VCaP (cell line): ENCODE data around the gene SPACA4.

Experiments
- H3K27ac ChIP-seq: fragments of 450-650 bp; 2 replicates; pipeline ENCODE4 v1.5.1; 2017
- TF ChIP-seq, protein P1 (sequence below): fragments of 450-650 bp; conservative IDR thresholded peaks from 2 replicates; pipeline ENCODE4 v1.5.1; 2017; ENCODE audit warnings: mild to moderate bottlenecking, moderate library complexity

Gene SPACA4, protein sequence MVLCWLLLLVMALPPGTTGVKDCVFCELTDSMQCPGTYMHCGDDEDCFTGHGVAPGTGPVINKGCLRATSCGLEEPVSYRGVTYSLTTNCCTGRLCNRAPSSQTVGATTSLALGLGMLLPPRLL

DNA sequence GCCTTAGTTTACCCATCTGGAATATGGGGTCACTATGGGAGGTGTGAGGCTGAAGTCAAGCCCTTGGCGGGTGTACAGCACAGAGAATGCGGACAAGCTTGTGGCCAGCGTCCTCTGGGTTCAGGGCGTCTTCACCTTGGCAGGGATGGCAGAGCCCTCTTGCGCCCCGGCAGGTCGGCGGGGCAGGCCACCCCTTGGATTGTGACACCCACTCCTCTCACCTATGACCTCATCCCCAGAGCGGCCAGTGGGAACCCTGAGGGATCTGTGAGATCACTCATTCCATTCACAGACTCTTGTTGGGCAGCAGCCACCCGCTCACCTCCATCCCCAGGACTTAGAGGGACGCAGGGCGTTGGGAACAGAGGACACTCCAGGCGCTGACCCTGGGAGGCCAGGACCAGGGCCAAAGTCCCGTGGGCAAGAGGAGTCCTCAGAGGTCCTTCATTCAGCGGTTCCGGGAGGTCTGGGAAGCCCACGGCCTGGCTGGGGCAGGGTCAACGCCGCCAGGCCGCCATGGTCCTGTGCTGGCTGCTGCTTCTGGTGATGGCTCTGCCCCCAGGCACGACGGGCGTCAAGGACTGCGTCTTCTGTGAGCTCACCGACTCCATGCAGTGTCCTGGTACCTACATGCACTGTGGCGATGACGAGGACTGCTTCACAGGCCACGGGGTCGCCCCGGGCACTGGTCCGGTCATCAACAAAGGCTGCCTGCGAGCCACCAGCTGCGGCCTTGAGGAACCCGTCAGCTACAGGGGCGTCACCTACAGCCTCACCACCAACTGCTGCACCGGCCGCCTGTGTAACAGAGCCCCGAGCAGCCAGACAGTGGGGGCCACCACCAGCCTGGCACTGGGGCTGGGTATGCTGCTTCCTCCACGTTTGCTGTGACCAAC lies at the start of gene SPACA4:
Gene SPACA4, plus strand, starts transcription at position 280 of the 896 bp plus-strand sequence. Its CDS starts 237 bp downstream, at position 517.
- no peak within 1 kb of the TSS for H3K27ac ChIP-seq
- TF ChIP-seq, protein P1, sequence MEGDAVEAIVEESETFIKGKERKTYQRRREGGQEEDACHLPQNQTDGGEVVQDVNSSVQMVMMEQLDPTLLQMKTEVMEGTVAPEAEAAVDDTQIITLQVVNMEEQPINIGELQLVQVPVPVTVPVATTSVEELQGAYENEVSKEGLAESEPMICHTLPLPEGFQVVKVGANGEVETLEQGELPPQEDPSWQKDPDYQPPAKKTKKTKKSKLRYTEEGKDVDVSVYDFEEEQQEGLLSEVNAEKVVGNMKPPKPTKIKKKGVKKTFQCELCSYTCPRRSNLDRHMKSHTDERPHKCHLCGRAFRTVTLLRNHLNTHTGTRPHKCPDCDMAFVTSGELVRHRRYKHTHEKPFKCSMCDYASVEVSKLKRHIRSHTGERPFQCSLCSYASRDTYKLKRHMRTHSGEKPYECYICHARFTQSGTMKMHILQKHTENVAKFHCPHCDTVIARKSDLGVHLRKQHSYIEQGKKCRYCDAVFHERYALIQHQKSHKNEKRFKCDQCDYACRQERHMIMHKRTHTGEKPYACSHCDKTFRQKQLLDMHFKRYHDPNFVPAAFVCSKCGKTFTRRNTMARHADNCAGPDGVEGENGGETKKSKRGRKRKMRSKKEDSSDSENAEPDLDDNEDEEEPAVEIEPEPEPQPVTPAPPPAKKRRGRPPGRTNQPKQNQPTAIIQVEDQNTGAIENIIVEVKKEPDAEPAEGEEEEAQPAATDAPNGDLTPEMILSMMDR, result no peak

DNA sequence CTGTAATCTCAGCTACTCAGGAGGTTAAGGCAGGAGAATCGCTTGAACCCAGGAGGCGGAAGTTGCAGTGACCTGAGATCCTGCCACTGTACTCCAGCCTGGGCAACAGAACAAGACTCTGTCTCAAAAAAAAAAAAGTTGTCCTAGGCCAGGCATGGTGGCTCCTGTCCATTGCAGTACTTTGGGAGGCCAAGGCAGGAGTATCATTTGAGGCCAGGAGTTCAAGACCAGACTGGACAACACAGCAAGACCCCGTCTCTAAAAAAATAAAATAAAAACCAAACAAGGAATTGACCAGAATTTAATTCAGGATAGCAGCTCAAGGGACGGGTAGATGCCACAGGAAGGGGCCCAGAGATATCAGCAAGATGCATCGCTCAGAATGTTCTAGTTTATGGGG lies 49.7 kb upstream of the SPACA4 start:
- no peak overlapping the region for H3K27ac ChIP-seq
- TF ChIP-seq, protein P1, result no peak

DNA sequence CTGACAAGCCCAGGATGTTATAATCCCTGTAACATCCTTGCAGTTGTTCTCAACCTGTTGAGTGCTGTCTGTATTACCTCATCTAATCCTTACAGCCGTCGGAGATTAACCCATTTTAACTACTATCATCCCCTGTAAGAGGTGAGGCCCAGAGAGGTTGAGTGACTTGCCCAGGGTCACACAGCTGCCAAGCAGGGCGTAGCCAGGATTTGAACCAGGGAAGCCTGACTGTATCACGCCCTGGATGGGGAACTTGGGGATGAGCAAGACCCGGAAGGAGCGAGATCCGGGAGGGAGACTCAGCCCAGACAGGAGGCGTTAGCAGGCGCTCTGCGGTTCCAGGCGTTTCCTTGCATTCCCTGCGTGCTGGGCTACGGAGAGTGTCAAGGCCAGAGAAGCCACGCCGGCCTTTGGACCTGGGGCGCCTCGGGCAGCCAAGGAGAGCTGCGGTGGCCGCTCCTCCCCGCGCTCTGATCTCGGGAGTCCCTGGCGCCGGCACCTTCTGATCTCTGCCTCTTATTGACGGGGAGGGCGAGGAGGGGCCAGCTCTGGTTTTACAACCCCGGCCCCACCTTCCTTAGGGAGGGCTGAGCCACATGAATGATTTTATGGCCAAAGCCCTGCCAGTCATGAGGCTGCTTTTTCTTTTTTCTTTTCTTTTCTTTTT lies 48.4 kb upstream of the SPACA4 start:
- TF ChIP-seq, protein P1, result no peak

DNA sequence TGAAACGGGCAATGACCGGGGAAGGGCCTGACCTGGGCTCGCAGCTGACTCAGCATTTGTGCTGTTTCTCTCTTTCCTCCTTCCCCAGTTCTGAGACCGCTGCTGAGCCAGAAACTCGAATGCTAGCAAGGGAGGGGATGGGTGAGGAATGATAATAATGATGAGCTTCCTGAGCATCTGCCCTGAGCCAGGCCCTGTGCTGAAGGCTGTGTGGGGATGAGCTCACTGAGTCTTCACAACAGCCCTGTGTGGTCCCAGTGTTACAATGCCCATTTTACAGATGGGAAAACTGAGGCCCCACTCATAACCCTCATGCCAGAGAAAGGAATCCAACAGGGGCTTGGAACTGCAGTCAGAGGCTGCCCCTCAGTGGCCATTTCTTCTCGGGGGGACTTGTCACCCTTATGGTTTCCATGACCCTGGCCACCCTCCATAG lies 46.4 kb upstream of the SPACA4 start:
- peak overlapping the region; percentile 52; the same call in 1 of the 2 replicates for H3K27ac ChIP-seq
- TF ChIP-seq, protein P1, result peak; percentile 16; the same call in 1 of the 2 replicates

More for the DNA sequence above, 48.4 kb upstream of the SPACA4 start:
- H3K27ac ChIP-seq, result peak overlapping the region; percentile 52

- peak overlapping the region; percentile 77 for H3K27ac ChIP-seq
- TF ChIP-seq, protein P1, result no peak
Measured at GRCh38 chr19:48561412-48561811, 45.1 kb upstream of the SPACA4 start.

DNA sequence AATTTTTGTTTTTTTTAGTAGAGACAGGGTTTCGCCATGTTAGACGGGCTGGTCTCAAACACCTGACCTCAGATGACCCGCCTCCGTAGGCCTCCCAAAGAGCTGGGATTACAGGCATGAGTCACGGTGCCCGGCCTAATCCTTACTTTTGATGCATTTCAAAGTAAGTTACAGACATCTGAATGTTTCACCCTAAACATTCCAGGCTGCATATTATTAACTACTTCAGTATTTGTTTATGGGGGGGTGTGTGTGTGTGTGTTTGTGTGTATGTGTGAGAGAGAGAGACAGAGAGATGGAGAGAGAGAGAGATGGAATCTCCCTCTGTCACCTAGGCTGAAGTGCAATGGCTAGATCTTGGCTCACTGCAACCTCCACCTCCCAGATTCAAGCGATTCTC lies 41.5 kb upstream of the SPACA4 start:
- TF ChIP-seq, protein P1, result no peak
- no peak overlapping the region for H3K27ac ChIP-seq

GRCh38 chr19:48568345-48568886 lies 38.1 kb upstream of the SPACA4 start:
- peak overlapping the region; percentile 40 for H3K27ac ChIP-seq
- TF ChIP-seq, protein P1, result no peak
